ENCODE measurements around the gene TNFAIP8L1. TPM values are rescaled to one million over a fixed set of nuclear protein-coding genes. Genes with fewer than 3 reads are reported as not detected.

The TNFAIP8L1 gene
- total RNA-seq, 1 donor from 2014 or later: 3.0 TPM

- Histone ChIP-seq H3K4me2 (ENCODE audit: low read length) (peak overlapping the region; percentile 69), H3K79me2 (ENCODE audit: insufficient read depth, low read length) (peaks cover 15% of the 10 kb centered on the region), H2AFZ (ENCODE audit: low read depth, low read length) (no peak overlapping the region), H3K4me3 (ENCODE audit: insufficient read depth, low read depth, low read length) (no peak overlapping the region), H4K20me1 (ENCODE audit: insufficient read depth, low read length) (no peaks in the 10 kb centered on the region), H3K4me1 (ENCODE audit: insufficient read depth, low read length) (peaks cover 34% of the 10 kb centered on the region), H3K27ac (ENCODE audit: low read depth, low read length) (peak overlapping the region; percentile 91), H3K9me3 (ENCODE audit: insufficient read depth, low read depth, low read length) (no peaks in the 10 kb centered on the region), H3K9ac (ENCODE audit: low read length) (peak overlapping the region; percentile 70), H3K36me3 (ENCODE audit: insufficient read depth, low read length) (peaks cover 35% of the 10 kb centered on the region), H3K27me3 (ENCODE audit: insufficient read depth, low read length) (no peaks in the 10 kb centered on the region)
- FAIRE-seq (no peak), DNase-seq (ENCODE audit: low read depth) (no peak)
- H3K36me3 Mint-ChIP-seq (ENCODE audit: low read depth, unreplicated experiment): peaks cover 22% of the 10 kb centered on the region
- no peak overlapping the region for H3K4me3 Mint-ChIP-seq (ENCODE audit: unreplicated experiment)
- H3K27ac Mint-ChIP-seq (ENCODE audit: unreplicated experiment): no peak overlapping the region
- H3K9me3 Mint-ChIP-seq (ENCODE audit: unreplicated experiment): no peaks in the 10 kb centered on the region
- H3K4me1 Mint-ChIP-seq (ENCODE audit: low read depth, unreplicated experiment): peaks cover 13% of the 10 kb centered on the region
- no peak for TF ChIP-seq EZH2 (IDR thresholded peaks at IDR 0.05; ENCODE audit: insufficient read depth, low read length)
- TF ChIP-seq CTCF (IDR thresholded peaks at IDR 0.05; ENCODE audit: insufficient read depth, low read depth, low read length): no peak
- no peaks in the 10 kb centered on the region for H3K27me3 Mint-ChIP-seq (ENCODE audit: low read depth, unreplicated experiment)
These were observed 56.0 kb downstream of the TNFAIP8L1 start for GRCh38 chr19:4695224-4695731.

GRCh38 chr19:4697304-4697703, 58.0 kb downstream of the TNFAIP8L1 start:
- H3K36me3 ChIP-seq (ENCODE audit: insufficient read depth, low read length): peaks cover 44% of the 10 kb centered on the region
- H3K9me3 ChIP-seq (ENCODE audit: insufficient read depth, low read depth, low read length): no peaks in the 10 kb centered on the region
- peaks cover 34% of the 10 kb centered on the region for H3K4me1 ChIP-seq (ENCODE audit: insufficient read depth, low read length)
- DNase-seq (ENCODE audit: low read depth) (no peak), FAIRE-seq (no peak)
- peak overlapping the region; percentile 61 for H3K27ac ChIP-seq (ENCODE audit: low read depth, low read length)
- H3K9ac ChIP-seq (ENCODE audit: low read length): no peak overlapping the region
- H2AFZ ChIP-seq (ENCODE audit: low read depth, low read length): no peak overlapping the region
- no peak overlapping the region for H3K4me3 Mint-ChIP-seq (ENCODE audit: unreplicated experiment)
- H3K27me3 ChIP-seq (ENCODE audit: insufficient read depth, low read length): no peaks in the 10 kb centered on the region
- no peaks in the 10 kb centered on the region for H4K20me1 ChIP-seq (ENCODE audit: insufficient read depth, low read length)
- TF ChIP-seq EZH2 (IDR thresholded peaks at IDR 0.05; ENCODE audit: insufficient read depth, low read length) (no peak), CTCF (IDR thresholded peaks at IDR 0.05; ENCODE audit: insufficient read depth, low read depth, low read length) (no peak)
- peaks cover 13% of the 10 kb centered on the region for H3K79me2 ChIP-seq (ENCODE audit: insufficient read depth, low read length)
- H3K4me3 ChIP-seq (ENCODE audit: insufficient read depth, low read depth, low read length): no peak overlapping the region
- peaks cover 20% of the 10 kb centered on the region for H3K36me3 Mint-ChIP-seq (ENCODE audit: low read depth, unreplicated experiment)
- no peaks in the 10 kb centered on the region for H3K27me3 Mint-ChIP-seq (ENCODE audit: low read depth, unreplicated experiment)
- H3K4me1 Mint-ChIP-seq (ENCODE audit: low read depth, unreplicated experiment): peaks cover 13% of the 10 kb centered on the region
- no peaks in the 10 kb centered on the region for H3K9me3 Mint-ChIP-seq (ENCODE audit: unreplicated experiment)
- peak overlapping the region; percentile 27 for H3K27ac Mint-ChIP-seq (ENCODE audit: unreplicated experiment)
- H3K4me2 ChIP-seq (ENCODE audit: low read length): peak overlapping the region; percentile 38

Measured in astrocyte (in vitro differentiated cells and primary cell).